ENCODE measurements around the gene HERC6. TPM values are rescaled to one million over a fixed set of nuclear protein-coding genes. Genes with fewer than 3 reads are reported as not detected.
A peak's percentile ranks its signal among the peaks of the same experiment; 100 is the strongest.

The HERC6 gene
- total and polyA plus RNA-seq, 2 experiments from 2014 or later = 3.4 to 7.3 TPM

DNA sequence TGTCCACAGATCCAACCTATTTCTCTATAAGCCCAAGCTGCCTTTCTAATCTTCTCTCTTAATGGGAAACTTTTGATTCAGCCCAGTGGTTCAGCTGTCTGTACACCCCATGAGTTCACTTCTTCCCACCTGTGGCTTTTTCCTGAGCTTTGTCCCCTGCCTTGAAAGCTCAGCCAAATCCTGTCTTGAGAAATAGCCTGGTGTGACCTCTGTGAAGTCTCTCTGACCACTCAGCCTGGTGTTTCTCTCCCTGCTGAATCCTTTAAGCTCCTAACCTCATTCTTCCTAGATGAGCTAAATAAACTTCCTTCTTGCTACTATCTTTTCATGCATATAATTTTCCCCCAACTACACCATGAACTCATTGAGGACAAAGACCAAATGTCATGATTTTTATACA lies 63.0 kb downstream of the HERC6 start:
- Mint-ChIP-seq H3K36me3 (ENCODE audit: low read depth) (peaks cover 15% of the 10 kb centered on the region), H3K4me1 (peaks cover 29% of the 10 kb centered on the region)

DNA sequence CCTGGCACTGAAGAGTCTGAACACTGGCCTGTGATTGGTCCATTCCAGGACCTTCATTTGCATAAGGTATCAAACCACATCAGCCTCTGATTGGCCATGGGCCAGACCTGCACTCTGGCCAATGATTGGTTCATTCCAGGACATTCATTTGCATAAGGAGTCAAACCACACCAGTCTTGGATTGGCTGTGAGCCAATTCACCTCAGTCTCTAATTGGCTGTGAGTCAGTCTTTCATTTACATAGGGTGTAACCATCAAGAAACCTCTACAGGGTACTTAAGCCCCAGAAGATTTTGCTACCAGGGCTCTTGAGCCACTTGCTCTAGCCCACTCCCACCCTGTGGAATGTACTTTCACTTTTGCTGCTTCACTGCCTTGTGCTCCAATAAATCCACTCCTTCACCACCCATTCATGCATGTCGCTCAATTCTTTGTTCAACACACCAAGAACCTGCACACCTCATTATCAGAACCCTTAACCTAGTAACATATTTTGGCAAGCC lies 64.1 kb downstream of the HERC6 start:
- no peak overlapping the region for H3K4me3 Mint-ChIP-seq
- Histone ChIP-seq H4K20me1 (replicated peaks; ENCODE audit: insufficient read depth) (no peaks in the 10 kb centered on the region), H3K27me3 (ENCODE audit: insufficient read depth) (no peaks in the 10 kb centered on the region), H3K79me2 (replicated peaks; ENCODE audit: insufficient read depth) (no peaks in the 10 kb centered on the region), H3K4me2 (no peak overlapping the region), H3K36me3 (ENCODE audit: insufficient read depth) (no peaks in the 10 kb centered on the region), H3K4me3 (no peak overlapping the region), H3K9me2 (ENCODE audit: insufficient read depth) (peaks cover 7% of the 10 kb centered on the region), H3K27ac (ENCODE audit: low read depth) (no peak overlapping the region), H2AFZ (no peak overlapping the region), H3F3A (replicated peaks; ENCODE audit: low read depth) (no peaks in the 10 kb centered on the region), H3K4me1 (ENCODE audit: insufficient read depth) (peaks cover 23% of the 10 kb centered on the region)
- peaks cover 15% of the 10 kb centered on the region for H3K36me3 Mint-ChIP-seq (ENCODE audit: low read depth)
- peaks cover 14% of the 10 kb centered on the region for H3K9me3 Mint-ChIP-seq
- peak; percentile 17 for DNase-seq (ENCODE audit: low spot score)
- ATAC-seq = no peak
- no peak overlapping the region; the same call in 1 of the 2 replicates for H3K27ac Mint-ChIP-seq
- H3K4me1 Mint-ChIP-seq = peaks cover 36% of the 10 kb centered on the region
- H3K27me3 Mint-ChIP-seq (ENCODE audit: insufficient read depth, low read depth, poor library complexity) = peaks cover 5% of the 10 kb centered on the region
- TF ChIP-seq EZH2 (IDR thresholded peaks at IDR 0.05; ENCODE audit: low read depth, unreplicated experiment) (no peak), EZH2phosphoT487 (IDR thresholded peaks at IDR 0.05; ENCODE audit: unreplicated experiment) (no peak), CREB1 (CRISPR knock-in tag; IDR thresholded peaks at IDR 0.05; ENCODE audit: low read depth) (no peak), JUNB (IDR thresholded peaks at IDR 0.05; ENCODE audit: unreplicated experiment) (no peak)
- TF ChIP-seq, protein P1, sequence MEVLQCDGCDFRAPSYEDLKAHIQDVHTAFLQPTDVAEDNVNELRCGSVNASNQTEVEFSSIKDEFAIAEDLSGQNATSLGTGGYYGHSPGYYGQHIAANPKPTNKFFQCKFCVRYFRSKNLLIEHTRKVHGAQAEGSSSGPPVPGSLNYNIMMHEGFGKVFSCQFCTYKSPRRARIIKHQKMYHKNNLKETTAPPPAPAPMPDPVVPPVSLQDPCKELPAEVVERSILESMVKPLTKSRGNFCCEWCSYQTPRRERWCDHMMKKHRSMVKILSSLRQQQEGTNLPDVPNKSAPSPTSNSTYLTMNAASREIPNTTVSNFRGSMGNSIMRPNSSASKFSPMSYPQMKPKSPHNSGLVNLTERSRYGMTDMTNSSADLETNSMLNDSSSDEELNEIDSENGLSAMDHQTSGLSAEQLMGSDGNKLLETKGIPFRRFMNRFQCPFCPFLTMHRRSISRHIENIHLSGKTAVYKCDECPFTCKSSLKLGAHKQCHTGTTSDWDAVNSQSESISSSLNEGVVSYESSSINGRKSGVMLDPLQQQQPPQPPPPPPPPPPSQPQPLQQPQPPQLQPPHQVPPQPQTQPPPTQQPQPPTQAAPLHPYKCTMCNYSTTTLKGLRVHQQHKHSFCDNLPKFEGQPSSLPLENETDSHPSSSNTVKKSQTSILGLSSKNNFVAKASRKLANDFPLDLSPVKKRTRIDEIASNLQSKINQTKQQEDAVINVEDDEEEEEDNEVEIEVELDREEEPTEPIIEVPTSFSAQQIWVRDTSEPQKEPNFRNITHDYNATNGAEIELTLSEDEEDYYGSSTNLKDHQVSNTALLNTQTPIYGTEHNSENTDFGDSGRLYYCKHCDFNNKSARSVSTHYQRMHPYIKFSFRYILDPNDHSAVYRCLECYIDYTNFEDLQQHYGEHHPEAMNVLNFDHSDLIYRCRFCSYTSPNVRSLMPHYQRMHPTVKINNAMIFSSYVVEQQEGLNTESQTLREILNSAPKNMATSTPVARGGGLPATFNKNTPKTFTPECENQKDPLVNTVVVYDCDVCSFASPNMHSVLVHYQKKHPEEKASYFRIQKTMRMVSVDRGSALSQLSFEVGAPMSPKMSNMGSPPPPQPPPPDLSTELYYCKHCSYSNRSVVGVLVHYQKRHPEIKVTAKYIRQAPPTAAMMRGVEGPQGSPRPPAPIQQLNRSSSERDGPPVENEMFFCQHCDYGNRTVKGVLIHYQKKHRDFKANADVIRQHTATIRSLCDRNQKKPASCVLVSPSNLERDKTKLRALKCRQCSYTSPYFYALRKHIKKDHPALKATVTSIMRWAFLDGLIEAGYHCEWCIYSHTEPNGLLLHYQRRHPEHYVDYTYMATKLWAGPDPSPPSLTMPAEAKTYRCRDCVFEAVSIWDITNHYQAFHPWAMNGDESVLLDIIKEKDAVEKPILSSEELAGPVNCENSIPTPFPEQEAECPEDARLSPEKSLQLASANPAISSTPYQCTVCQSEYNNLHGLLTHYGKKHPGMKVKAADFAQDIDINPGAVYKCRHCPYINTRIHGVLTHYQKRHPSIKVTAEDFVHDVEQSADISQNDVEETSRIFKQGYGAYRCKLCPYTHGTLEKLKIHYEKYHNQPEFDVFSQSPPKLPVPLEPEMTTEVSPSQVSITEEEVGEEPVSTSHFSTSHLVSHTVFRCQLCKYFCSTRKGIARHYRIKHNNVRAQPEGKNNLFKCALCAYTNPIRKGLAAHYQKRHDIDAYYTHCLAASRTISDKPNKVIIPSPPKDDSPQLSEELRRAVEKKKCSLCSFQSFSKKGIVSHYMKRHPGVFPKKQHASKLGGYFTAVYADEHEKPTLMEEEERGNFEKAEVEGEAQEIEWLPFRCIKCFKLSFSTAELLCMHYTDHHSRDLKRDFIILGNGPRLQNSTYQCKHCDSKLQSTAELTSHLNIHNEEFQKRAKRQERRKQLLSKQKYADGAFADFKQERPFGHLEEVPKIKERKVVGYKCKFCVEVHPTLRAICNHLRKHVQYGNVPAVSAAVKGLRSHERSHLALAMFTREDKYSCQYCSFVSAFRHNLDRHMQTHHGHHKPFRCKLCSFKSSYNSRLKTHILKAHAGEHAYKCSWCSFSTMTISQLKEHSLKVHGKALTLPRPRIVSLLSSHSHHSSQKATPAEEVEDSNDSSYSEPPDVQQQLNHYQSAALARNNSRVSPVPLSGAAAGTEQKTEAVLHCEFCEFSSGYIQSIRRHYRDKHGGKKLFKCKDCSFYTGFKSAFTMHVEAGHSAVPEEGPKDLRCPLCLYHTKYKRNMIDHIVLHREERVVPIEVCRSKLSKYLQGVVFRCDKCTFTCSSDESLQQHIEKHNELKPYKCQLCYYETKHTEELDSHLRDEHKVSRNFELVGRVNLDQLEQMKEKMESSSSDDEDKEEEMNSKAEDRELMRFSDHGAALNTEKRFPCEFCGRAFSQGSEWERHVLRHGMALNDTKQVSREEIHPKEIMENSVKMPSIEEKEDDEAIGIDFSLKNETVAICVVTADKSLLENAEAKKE (CRISPR knock-in tag; IDR thresholded peaks at IDR 0.05) = no peak
- TF ChIP-seq, protein P2, sequence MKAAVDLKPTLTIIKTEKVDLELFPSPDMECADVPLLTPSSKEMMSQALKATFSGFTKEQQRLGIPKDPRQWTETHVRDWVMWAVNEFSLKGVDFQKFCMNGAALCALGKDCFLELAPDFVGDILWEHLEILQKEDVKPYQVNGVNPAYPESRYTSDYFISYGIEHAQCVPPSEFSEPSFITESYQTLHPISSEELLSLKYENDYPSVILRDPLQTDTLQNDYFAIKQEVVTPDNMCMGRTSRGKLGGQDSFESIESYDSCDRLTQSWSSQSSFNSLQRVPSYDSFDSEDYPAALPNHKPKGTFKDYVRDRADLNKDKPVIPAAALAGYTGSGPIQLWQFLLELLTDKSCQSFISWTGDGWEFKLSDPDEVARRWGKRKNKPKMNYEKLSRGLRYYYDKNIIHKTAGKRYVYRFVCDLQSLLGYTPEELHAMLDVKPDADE (IDR thresholded peaks at IDR 0.05) = no peak

More for the DNA sequence above, 63.0 kb downstream of the HERC6 start:
- Histone ChIP-seq H3K9me2 (ENCODE audit: insufficient read depth) (peaks cover 7% of the 10 kb centered on the region), H3K36me3 (ENCODE audit: insufficient read depth) (no peaks in the 10 kb centered on the region), H3K27ac (ENCODE audit: low read depth) (no peak overlapping the region), H4K20me1 (replicated peaks; ENCODE audit: insufficient read depth) (no peaks in the 10 kb centered on the region), H3K4me2 (no peak overlapping the region), H3K79me2 (replicated peaks; ENCODE audit: insufficient read depth) (no peaks in the 10 kb centered on the region), H3K4me3 (no peak overlapping the region), H3F3A (replicated peaks; ENCODE audit: low read depth) (no peaks in the 10 kb centered on the region), H3K4me1 (ENCODE audit: insufficient read depth) (peaks cover 23% of the 10 kb centered on the region), H3K27me3 (ENCODE audit: insufficient read depth) (no peaks in the 10 kb centered on the region), H2AFZ (no peak overlapping the region)
- no peak for TF ChIP-seq EZH2 (IDR thresholded peaks at IDR 0.05; ENCODE audit: low read depth, unreplicated experiment)
- no peak for TF ChIP-seq POLR2AphosphoS5 (IDR thresholded peaks at IDR 0.05; ENCODE audit: low read depth)
- no peak for TF ChIP-seq JUNB (IDR thresholded peaks at IDR 0.05; ENCODE audit: unreplicated experiment)
- TF ChIP-seq EZH2phosphoT487 (IDR thresholded peaks at IDR 0.05; ENCODE audit: unreplicated experiment) = no peak
- TF ChIP-seq ZNF331 (CRISPR knock-in tag; IDR thresholded peaks at IDR 0.05; ENCODE audit: low read depth) = no peak
- TF ChIP-seq, protein P3, sequence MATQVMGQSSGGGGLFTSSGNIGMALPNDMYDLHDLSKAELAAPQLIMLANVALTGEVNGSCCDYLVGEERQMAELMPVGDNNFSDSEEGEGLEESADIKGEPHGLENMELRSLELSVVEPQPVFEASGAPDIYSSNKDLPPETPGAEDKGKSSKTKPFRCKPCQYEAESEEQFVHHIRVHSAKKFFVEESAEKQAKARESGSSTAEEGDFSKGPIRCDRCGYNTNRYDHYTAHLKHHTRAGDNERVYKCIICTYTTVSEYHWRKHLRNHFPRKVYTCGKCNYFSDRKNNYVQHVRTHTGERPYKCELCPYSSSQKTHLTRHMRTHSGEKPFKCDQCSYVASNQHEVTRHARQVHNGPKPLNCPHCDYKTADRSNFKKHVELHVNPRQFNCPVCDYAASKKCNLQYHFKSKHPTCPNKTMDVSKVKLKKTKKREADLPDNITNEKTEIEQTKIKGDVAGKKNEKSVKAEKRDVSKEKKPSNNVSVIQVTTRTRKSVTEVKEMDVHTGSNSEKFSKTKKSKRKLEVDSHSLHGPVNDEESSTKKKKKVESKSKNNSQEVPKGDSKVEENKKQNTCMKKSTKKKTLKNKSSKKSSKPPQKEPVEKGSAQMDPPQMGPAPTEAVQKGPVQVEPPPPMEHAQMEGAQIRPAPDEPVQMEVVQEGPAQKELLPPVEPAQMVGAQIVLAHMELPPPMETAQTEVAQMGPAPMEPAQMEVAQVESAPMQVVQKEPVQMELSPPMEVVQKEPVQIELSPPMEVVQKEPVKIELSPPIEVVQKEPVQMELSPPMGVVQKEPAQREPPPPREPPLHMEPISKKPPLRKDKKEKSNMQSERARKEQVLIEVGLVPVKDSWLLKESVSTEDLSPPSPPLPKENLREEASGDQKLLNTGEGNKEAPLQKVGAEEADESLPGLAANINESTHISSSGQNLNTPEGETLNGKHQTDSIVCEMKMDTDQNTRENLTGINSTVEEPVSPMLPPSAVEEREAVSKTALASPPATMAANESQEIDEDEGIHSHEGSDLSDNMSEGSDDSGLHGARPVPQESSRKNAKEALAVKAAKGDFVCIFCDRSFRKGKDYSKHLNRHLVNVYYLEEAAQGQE (IDR thresholded peaks at IDR 0.05; ENCODE audit: unreplicated experiment) = no peak
- no peak for TF ChIP-seq CREB1 (CRISPR knock-in tag; IDR thresholded peaks at IDR 0.05; ENCODE audit: low read depth)
- TF ChIP-seq NANOG (IDR thresholded peaks at IDR 0.05; ENCODE audit: borderline replicate concordance) = no peak
- no peak for DNase-seq (ENCODE audit: low spot score)
- no peak for ATAC-seq
- Mint-ChIP-seq H3K27me3 (ENCODE audit: insufficient read depth, low read depth, poor library complexity) (peaks cover 5% of the 10 kb centered on the region), H3K4me3 (no peak overlapping the region), H3K9me3 (peaks cover 14% of the 10 kb centered on the region), H3K27ac (no peak overlapping the region)
